H9 (cell line): Measurements from ENCODE around the gene KCNMA1. TPM values are rescaled to one million over a fixed set of nuclear protein-coding genes. Genes with fewer than 3 reads are reported as not detected.

ENCODE experiments used
- DNase-seq: peaks from one replicate; pipeline ENCODE4 v3.0.0-alpha.2; 2017
- H2AFZ ChIP-seq: one replicate; pipeline ENCODE4 v1.6.1; 2013; ENCODE audit warnings: mild to moderate bottlenecking, low read length, control low read depth, moderate library complexity
- H2AK5ac ChIP-seq: 2 replicates; pipeline ENCODE4 v1.6.1; 2013; ENCODE audit warnings: low read length, control low read depth, mixed read lengths; ENCODE audit not compliant: insufficient read length
- H2BK120ac ChIP-seq: one replicate; pipeline ENCODE4 v1.6.1; 2013; ENCODE audit warnings: low read depth, mild to moderate bottlenecking, low read length, control low read depth, inconsistent platforms; ENCODE audit not compliant: poor library complexity, severe bottlenecking
- H2BK12ac ChIP-seq: 2 replicates; pipeline ENCODE4 v1.6.1; 2013; ENCODE audit warnings: low read length, control low read depth, mixed read lengths, low read depth; ENCODE audit not compliant: insufficient read length
- H2BK15ac ChIP-seq: 2 replicates; pipeline ENCODE4 v1.6.1; 2013; ENCODE audit warnings: low read depth, low read length, control low read depth
- H2BK20ac ChIP-seq: one replicate; pipeline ENCODE4 v1.6.1; 2013; ENCODE audit warnings: low read depth, mild to moderate bottlenecking, low read length, control low read depth, inconsistent platforms; ENCODE audit not compliant: poor library complexity, severe bottlenecking
- H2BK5ac ChIP-seq: 2 replicates; pipeline ENCODE4 v1.6.1; 2013; ENCODE audit warnings: low read length, control low read depth, mixed read lengths; ENCODE audit not compliant: insufficient read length
- H3K14ac ChIP-seq: 2 replicates; pipeline ENCODE4 v1.6.1; 2013; ENCODE audit warnings: low read length, control low read depth; ENCODE audit not compliant: insufficient read depth
- H3K18ac ChIP-seq: 2 replicates; pipeline ENCODE4 v1.6.1; 2013; ENCODE audit warnings: low read depth, mild to moderate bottlenecking, mixed read lengths, low read length, control low read depth; ENCODE audit not compliant: insufficient read length
- H3K23ac ChIP-seq: 2 replicates; pipeline ENCODE4 v1.6.1; 2013; ENCODE audit warnings: low read length, control low read depth, mixed read lengths, low read depth; ENCODE audit not compliant: insufficient read length
- H3K23me2 ChIP-seq: 2 replicates; pipeline ENCODE4 v1.6.1; 2013; ENCODE audit warnings: low read depth, mild to moderate bottlenecking, mixed read lengths, low read length, control low read depth; ENCODE audit not compliant: insufficient read length, poor library complexity, severe bottlenecking
- H3K27ac ChIP-seq: 2 replicates; pipeline ENCODE4 v1.5.1; 2013; ENCODE audit warnings: low read length, control low read depth, mixed read lengths, low read depth; ENCODE audit not compliant: insufficient read length
- H3K27me3 ChIP-seq: 2 replicates; pipeline ENCODE4 v1.6.1; 2013; ENCODE audit warnings: low read length, control low read depth, inconsistent platforms; ENCODE audit not compliant: insufficient read depth
- H3K4ac ChIP-seq: 2 replicates; pipeline ENCODE4 v1.6.1; 2013; ENCODE audit warnings: low read depth, mild to moderate bottlenecking, control low read depth, inconsistent platforms, low read length, moderate library complexity
- H3K4me1 ChIP-seq: 2 replicates; pipeline ENCODE4 v1.6.1; 2013; ENCODE audit warnings: low read length, control low read depth, inconsistent platforms; ENCODE audit not compliant: insufficient read depth
- H3K4me2 ChIP-seq: 2 replicates; pipeline ENCODE4 v1.6.1; 2013; ENCODE audit warnings: low read length, control low read depth, mixed read lengths; ENCODE audit not compliant: insufficient read length, insufficient read depth
- H3K56ac ChIP-seq: 2 replicates; pipeline ENCODE4 v1.6.1; 2013; ENCODE audit warnings: low read depth, mild to moderate bottlenecking, mixed read lengths, low read length, control low read depth; ENCODE audit not compliant: insufficient read length
- H3K79me1 ChIP-seq: 2 replicates; pipeline ENCODE4 v1.6.1; 2013; ENCODE audit warnings: low read depth, mild to moderate bottlenecking, moderate library complexity, low read length, control low read depth, inconsistent platforms; ENCODE audit not compliant: insufficient read depth, poor library complexity, severe bottlenecking
- H3K79me2 ChIP-seq: 2 replicates; pipeline ENCODE4 v1.6.1; 2013; ENCODE audit warnings: low read length, control low read depth, inconsistent platforms; ENCODE audit not compliant: insufficient read depth
- H3K9ac ChIP-seq: 2 replicates; pipeline ENCODE4 v1.6.1; 2013; ENCODE audit warnings: low read length, control low read depth, mixed read lengths; ENCODE audit not compliant: insufficient read length; ENCODE audit errors: extremely low read depth
- H3K9me3 ChIP-seq: one replicate; pipeline ENCODE4 v1.6.1; 2013; ENCODE audit warnings: low read depth, low read length, inconsistent platforms; ENCODE audit not compliant: control insufficient read depth
- H3T11ph ChIP-seq: one replicate; pipeline ENCODE4 v1.6.1; 2013; ENCODE audit warnings: mild to moderate bottlenecking, low read length, control low read depth, inconsistent platforms
- H4K20me1 ChIP-seq: one replicate; pipeline ENCODE4 v1.6.1; 2013; ENCODE audit not compliant: control insufficient read depth, insufficient read length, insufficient read depth
- H4K5ac ChIP-seq: 2 replicates; pipeline ENCODE4 v1.6.1; 2013; ENCODE audit warnings: low read depth, mild to moderate bottlenecking, mixed read lengths, low read length, control low read depth; ENCODE audit not compliant: insufficient read length
- H4K8ac ChIP-seq: replicated peaks from 2 replicates; pipeline ENCODE4 v1.6.1; 2013; ENCODE audit warnings: low read length, control low read depth, mixed read lengths, low read depth; ENCODE audit not compliant: insufficient read length
- H4K91ac ChIP-seq: 2 replicates; pipeline ENCODE4 v1.6.1; 2013; ENCODE audit warnings: low read depth, mild to moderate bottlenecking, moderate library complexity, mixed read lengths, low read length, control low read depth; ENCODE audit not compliant: insufficient read length
- H3K27ac Mint-ChIP-seq, 3 experiments: 2 replicates in 2 of 3; 3 replicates in 1 of 3; pipeline ENCODE4 v1.8.0; 2020 to 2021; ENCODE audit warnings: mixed read lengths in 3 of 3, mild to moderate bottlenecking in 1 of 3, moderate library complexity in 1 of 3
- H3K27me3 Mint-ChIP-seq: 2 replicates; pipeline ENCODE4 v1.8.0; 2021; ENCODE audit warnings: low read depth, mild to moderate bottlenecking, moderate library complexity, mixed read lengths
- H3K36me3 Mint-ChIP-seq, 3 experiments: 2 replicates in 2 of 3; 3 replicates in 1 of 3; pipeline ENCODE4 v1.8.0; 2020 to 2021; ENCODE audit warnings: low read depth in 3 of 3, mixed read lengths in 3 of 3; ENCODE audit not compliant: insufficient read depth in 1 of 3
- H3K4me1 Mint-ChIP-seq, 2 experiments: 2 replicates each; pipeline ENCODE4 v1.8.0; 2020; ENCODE audit warnings: mixed read lengths in 2 of 2
- H3K4me3 Mint-ChIP-seq, 2 experiments: 2 replicates in 1 of 2; 3 replicates in 1 of 2; pipeline ENCODE4 v1.8.0; 2020 to 2021; ENCODE audit warnings: mild to moderate bottlenecking in 2 of 2, mixed read lengths in 2 of 2, moderate library complexity in 1 of 2
- H3K9me3 Mint-ChIP-seq, 2 experiments: 2 replicates in 1 of 2; 3 replicates in 1 of 2; pipeline ENCODE4 v1.8.0; 2020; ENCODE audit warnings: mild to moderate bottlenecking in 2 of 2, mixed read lengths in 2 of 2, moderate library complexity in 1 of 2
- WGBS: extraction: QIAGEN DNeasy Blood & Tissue Kit; methylation state at CpG from one replicate; pipeline ENCODE4 v1.1.7; 2013; ENCODE audit warnings: missing lambda C conversion rate, low lambda C conversion rate, mixed read lengths; ENCODE audit not compliant: insufficient read length; ENCODE audit errors: extremely low coverage; 5-methylcytosine and 5-hydroxymethylcytosine counted together
- total RNA-seq: library from RNA; stranded (reverse); gene quantifications from 2 replicates; pipeline ENCODE4 v1.2.1, GENCODE V29; 2021
- TF ChIP-seq, protein P1 (sequence below): fragments of 200-600 bp; sonication (generic); conservative IDR thresholded peaks from 3 replicates; pipeline ENCODE4 v1.8.0; 2021; ENCODE audit warnings: antibody characterized with exemption, mild to moderate bottlenecking

KCNMA1 gene
- total RNA-seq, 1 experiment from 2014 or later, result 2.0 TPM

DNA sequence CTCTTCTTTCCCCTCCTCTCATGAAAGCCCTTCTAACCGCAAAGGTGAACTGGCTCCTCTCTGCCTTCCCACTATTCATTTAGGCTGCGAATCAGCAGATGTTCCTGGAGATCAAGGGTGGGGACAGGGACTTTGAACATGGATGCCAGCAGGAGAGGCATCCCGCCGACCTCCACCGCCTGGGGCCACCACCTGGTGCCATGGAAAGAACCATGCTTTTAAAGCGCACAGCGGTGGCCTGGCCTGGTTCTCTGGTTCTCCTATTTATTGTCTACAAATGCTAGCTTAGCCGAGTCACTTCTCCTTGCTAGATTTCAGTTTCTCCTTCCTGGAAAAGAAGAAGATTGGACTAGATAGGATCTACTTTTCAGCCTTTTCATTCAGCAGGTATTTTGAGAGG, 43.2 kb upstream of the KCNMA1 start:
- no peak overlapping the region for H2AFZ ChIP-seq
- no peaks in the 10 kb centered on the region for H3K9me3 Mint-ChIP-seq
- H4K91ac ChIP-seq, result no peak overlapping the region
- H3K79me2 ChIP-seq, result no peaks in the 10 kb centered on the region
- TF ChIP-seq, protein P1, sequence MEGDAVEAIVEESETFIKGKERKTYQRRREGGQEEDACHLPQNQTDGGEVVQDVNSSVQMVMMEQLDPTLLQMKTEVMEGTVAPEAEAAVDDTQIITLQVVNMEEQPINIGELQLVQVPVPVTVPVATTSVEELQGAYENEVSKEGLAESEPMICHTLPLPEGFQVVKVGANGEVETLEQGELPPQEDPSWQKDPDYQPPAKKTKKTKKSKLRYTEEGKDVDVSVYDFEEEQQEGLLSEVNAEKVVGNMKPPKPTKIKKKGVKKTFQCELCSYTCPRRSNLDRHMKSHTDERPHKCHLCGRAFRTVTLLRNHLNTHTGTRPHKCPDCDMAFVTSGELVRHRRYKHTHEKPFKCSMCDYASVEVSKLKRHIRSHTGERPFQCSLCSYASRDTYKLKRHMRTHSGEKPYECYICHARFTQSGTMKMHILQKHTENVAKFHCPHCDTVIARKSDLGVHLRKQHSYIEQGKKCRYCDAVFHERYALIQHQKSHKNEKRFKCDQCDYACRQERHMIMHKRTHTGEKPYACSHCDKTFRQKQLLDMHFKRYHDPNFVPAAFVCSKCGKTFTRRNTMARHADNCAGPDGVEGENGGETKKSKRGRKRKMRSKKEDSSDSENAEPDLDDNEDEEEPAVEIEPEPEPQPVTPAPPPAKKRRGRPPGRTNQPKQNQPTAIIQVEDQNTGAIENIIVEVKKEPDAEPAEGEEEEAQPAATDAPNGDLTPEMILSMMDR, result no peak
- peaks cover 0 to 2% (median 0%) of the 10 kb centered on the region in 3 experiments; a peak in 1 of 7 replicates for H3K36me3 Mint-ChIP-seq
- H3K9ac ChIP-seq, result no peak overlapping the region
- H3K27ac ChIP-seq, result no peak overlapping the region
- H3T11ph ChIP-seq, result no peak overlapping the region
- no peak overlapping the region for H2BK20ac ChIP-seq
- H3K79me1 ChIP-seq, result no peaks in the 10 kb centered on the region
- no peaks in the 10 kb centered on the region for H3K9me3 ChIP-seq
- H2AK5ac ChIP-seq, result no peak overlapping the region
- H3K18ac ChIP-seq, result no peak overlapping the region
- H3K23ac ChIP-seq, result no peak overlapping the region
- H3K56ac ChIP-seq, result no peak overlapping the region
- H4K5ac ChIP-seq, result no peak overlapping the region
- H3K4me3 Mint-ChIP-seq, result no peak overlapping the region
- no peak overlapping the region for H3K27ac Mint-ChIP-seq
- no peak overlapping the region for H3K4ac ChIP-seq
- no peaks in the 10 kb centered on the region for H4K20me1 ChIP-seq
- DNase-seq, result no peak
- no peak overlapping the region for H2BK5ac ChIP-seq
- H3K4me1 Mint-ChIP-seq, result peaks cover 22 to 30% of the 10 kb centered on the region in 2 experiments
- no peak overlapping the region for H3K4me2 ChIP-seq
- no CpG with 5 or more reads among the region's 8 CpGs for WGBS
- no peak overlapping the region for H3K14ac ChIP-seq
- no peaks in the 10 kb centered on the region; the same call in 1 of the 2 replicates for H3K4me1 ChIP-seq
- no peaks in the 10 kb centered on the region for H3K27me3 Mint-ChIP-seq
- H2BK15ac ChIP-seq, result no peak overlapping the region
- H4K8ac ChIP-seq, result no peak overlapping the region
- H2BK120ac ChIP-seq, result no peak overlapping the region
- no peak overlapping the region for H2BK12ac ChIP-seq
- H3K23me2 ChIP-seq, result peaks cover 2% of the 10 kb centered on the region
- H3K27me3 ChIP-seq, result no peaks in the 10 kb centered on the region
